Left forelimb (tissue), 1 donor: ENCODE results near the gene PTPRT.

Experiments
- DNase-seq: peaks from one replicate; pipeline ENCODE4 v3.0.0-alpha.2; 2018; ENCODE audit warnings: low spot score

PTPRT gene

GRCh38 chr20:42795111-42795695 lies 394.5 kb downstream of the PTPRT start:
- no peak for DNase-seq

GRCh38 chr20:42792052-42792451 lies 397.7 kb downstream of the PTPRT start:
- DNase-seq = no peak

- DNase-seq = no peak
These were observed 399.6 kb downstream of the PTPRT start for GRCh38 chr20:42790111-42790510.

GRCh38 chr20:42788707-42789106 lies 401.0 kb downstream of the PTPRT start:
- DNase-seq = no peak

- no peak for DNase-seq
These were observed 404.7 kb downstream of the PTPRT start for GRCh38 chr20:42785041-42785440.

- no peak for DNase-seq
These were observed 410.5 kb downstream of the PTPRT start for GRCh38 chr20:42779216-42779615.

GRCh38 chr20:42775866-42776265 lies 413.8 kb downstream of the PTPRT start:
- no peak for DNase-seq

GRCh38 chr20:42775037-42775436 lies 414.7 kb downstream of the PTPRT start:
- DNase-seq = no peak

GRCh38 chr20:42763015-42763414 lies 426.7 kb downstream of the PTPRT start:
- no peak for DNase-seq

- DNase-seq = no peak
These were observed 432.7 kb downstream of the PTPRT start for GRCh38 chr20:42756991-42757390.

- DNase-seq = no peak
These were observed 435.0 kb downstream of the PTPRT start for GRCh38 chr20:42754706-42755105.

- no peak for DNase-seq
These were observed 437.1 kb downstream of the PTPRT start for GRCh38 chr20:42752620-42753019.

- no peak for DNase-seq
These were observed 440.1 kb downstream of the PTPRT start for GRCh38 chr20:42749556-42749955.

- no peak for DNase-seq
These were observed 441.8 kb downstream of the PTPRT start for GRCh38 chr20:42747765-42748411.

- no peak for DNase-seq
These were observed 444.8 kb downstream of the PTPRT start for GRCh38 chr20:42744756-42745465.

GRCh38 chr20:42742926-42743325 lies 446.8 kb downstream of the PTPRT start:
- no peak for DNase-seq

GRCh38 chr20:42741906-42742305 lies 447.8 kb downstream of the PTPRT start:
- DNase-seq = no peak

- no peak for DNase-seq
These were observed 449.4 kb downstream of the PTPRT start for GRCh38 chr20:42740226-42740870.

GRCh38 chr20:42739683-42740082 lies 450.0 kb downstream of the PTPRT start:
- DNase-seq = no peak

GRCh38 chr20:42735539-42735938 lies 454.2 kb downstream of the PTPRT start:
- DNase-seq = no peak

GRCh38 chr20:42734660-42735368 lies 454.9 kb downstream of the PTPRT start:
- DNase-seq = no peak

- no peak for DNase-seq
These were observed 467.8 kb downstream of the PTPRT start for GRCh38 chr20:42721923-42722322.
